ENCODE results near the gene NOSTRIN.

The NOSTRIN gene

DNA sequence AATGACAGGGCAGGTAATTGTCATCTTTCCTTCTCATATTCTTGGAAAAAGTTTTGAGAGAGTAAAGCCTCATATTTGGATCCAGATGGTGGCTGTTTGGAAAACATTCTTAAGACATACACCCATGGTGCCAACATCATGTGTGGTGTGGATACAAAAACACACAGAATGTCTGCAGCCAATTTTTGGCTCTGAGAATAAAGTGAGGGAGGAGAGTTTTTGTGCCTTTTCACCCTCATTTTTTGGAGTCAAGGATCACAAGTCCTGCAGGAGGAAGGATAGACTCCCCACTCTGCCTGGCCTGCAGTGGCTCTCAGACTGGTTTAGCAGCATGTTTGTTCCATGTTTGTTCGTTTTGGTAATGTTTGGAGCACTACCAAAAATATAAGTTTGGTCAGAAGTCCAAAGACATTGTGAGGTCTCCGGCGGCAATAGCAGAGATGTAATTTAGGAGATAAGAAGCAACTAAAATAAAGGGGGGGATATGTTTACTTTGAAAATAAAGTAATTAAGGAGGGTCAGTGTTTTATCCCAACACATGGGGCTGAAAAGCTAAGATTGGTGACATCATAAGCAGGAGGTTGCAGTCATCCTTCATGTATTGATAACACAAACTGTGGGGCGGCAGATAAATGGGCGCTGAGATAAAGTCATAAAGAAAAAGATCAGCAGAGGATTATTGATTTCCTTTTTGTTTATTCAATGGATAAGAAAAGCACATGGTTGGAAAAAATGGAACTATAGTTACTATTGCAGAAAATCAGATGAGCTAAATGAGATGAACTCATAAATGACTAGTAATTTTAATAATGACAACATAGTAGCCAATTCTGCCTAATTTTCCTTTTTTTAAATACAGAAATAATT lies 655 bp downstream of the NOSTRIN start:
- Histone ChIP-seq H3K27me3 (ENCODE audit: insufficient read depth, low read depth) (no peaks in the 10 kb centered on the region), H3K4me1 (ENCODE audit: low read depth, poor library complexity, severe bottlenecking) (no peaks in the 10 kb centered on the region), H2AFZ (ENCODE audit: low read depth) (no peak overlapping the region), H3K4me2 (no peak overlapping the region), H3K4me3 (IDR thresholded peaks at IDR 0.05; ENCODE audit: insufficient read depth, low read depth, low read length) (no peak overlapping the region), H3K36me3 (ENCODE audit: insufficient read depth) (no peaks in the 10 kb centered on the region), H3K27ac (no peak overlapping the region), H3K9ac (no peak overlapping the region), H4K20me1 (ENCODE audit: insufficient read depth) (no peaks in the 10 kb centered on the region), H3K79me2 (ENCODE audit: insufficient read depth, low read depth) (no peaks in the 10 kb centered on the region)
- TF ChIP-seq CTCF (conservative IDR thresholded peaks at IDR 0.05; ENCODE audit: low read depth, low read length), result no peak

DNA sequence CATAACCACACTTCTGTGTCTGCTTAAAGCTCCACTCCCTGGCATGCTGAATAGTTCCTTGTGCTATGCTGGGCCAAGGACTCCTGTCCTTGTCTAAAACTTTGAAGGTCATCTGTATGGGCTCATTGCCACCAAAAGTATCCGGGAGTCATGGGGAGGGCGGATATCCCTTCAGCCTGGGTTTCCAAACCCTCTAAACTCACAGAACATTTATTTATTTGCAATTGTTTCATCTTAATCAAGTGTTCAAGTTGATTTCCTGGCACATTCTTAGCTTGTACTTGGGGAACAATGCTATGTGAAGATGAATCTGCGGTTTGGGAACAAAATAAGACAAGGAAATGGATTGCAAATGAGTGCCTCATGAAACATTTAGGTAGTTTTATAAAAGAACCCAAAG lies 1.8 kb downstream of the NOSTRIN start:
- no peak overlapping the region for H3K4me3 ChIP-seq (IDR thresholded peaks at IDR 0.05; ENCODE audit: insufficient read depth, low read depth, low read length)
- no peaks in the 10 kb centered on the region for H3K79me2 ChIP-seq (ENCODE audit: insufficient read depth, low read depth)
- no peaks in the 10 kb centered on the region for H4K20me1 ChIP-seq (ENCODE audit: insufficient read depth)
- no peaks in the 10 kb centered on the region for H3K4me1 ChIP-seq (ENCODE audit: low read depth, poor library complexity, severe bottlenecking)
- H2AFZ ChIP-seq (ENCODE audit: low read depth), result no peak overlapping the region
- H3K27me3 ChIP-seq (ENCODE audit: insufficient read depth, low read depth), result no peaks in the 10 kb centered on the region
- H3K9ac ChIP-seq, result no peak overlapping the region
- H3K4me2 ChIP-seq, result no peak overlapping the region
- no peaks in the 10 kb centered on the region for H3K36me3 ChIP-seq (ENCODE audit: insufficient read depth)
- no peak for TF ChIP-seq CTCF (conservative IDR thresholded peaks at IDR 0.05; ENCODE audit: low read depth, low read length)
- no peak overlapping the region for H3K27ac ChIP-seq

- TF ChIP-seq CTCF (conservative IDR thresholded peaks at IDR 0.05; ENCODE audit: low read depth, low read length), result no peak
- Histone ChIP-seq H3K36me3 (ENCODE audit: insufficient read depth) (no peaks in the 10 kb centered on the region), H3K79me2 (ENCODE audit: insufficient read depth, low read depth) (no peaks in the 10 kb centered on the region), H3K4me3 (IDR thresholded peaks at IDR 0.05; ENCODE audit: insufficient read depth, low read depth, low read length) (no peak overlapping the region), H3K4me1 (ENCODE audit: low read depth, poor library complexity, severe bottlenecking) (no peaks in the 10 kb centered on the region), H3K9ac (no peak overlapping the region), H3K27me3 (ENCODE audit: insufficient read depth, low read depth) (no peaks in the 10 kb centered on the region), H3K4me2 (no peak overlapping the region), H3K27ac (no peak overlapping the region), H2AFZ (ENCODE audit: low read depth) (no peak overlapping the region), H4K20me1 (ENCODE audit: insufficient read depth) (no peaks in the 10 kb centered on the region)
These were observed 3.2 kb downstream of the NOSTRIN start for GRCh38 chr2:168805615-168806014.

- H3K4me3 ChIP-seq (IDR thresholded peaks at IDR 0.05; ENCODE audit: insufficient read depth, low read depth, low read length), result no peak overlapping the region
- no peaks in the 10 kb centered on the region for H3K4me1 ChIP-seq (ENCODE audit: low read depth, poor library complexity, severe bottlenecking)
- H3K27ac ChIP-seq, result no peak overlapping the region
- no peaks in the 10 kb centered on the region for H4K20me1 ChIP-seq (ENCODE audit: insufficient read depth)
- no peak for TF ChIP-seq CTCF (conservative IDR thresholded peaks at IDR 0.05; ENCODE audit: low read depth, low read length)
- H3K4me2 ChIP-seq, result no peak overlapping the region
- no peak overlapping the region for H2AFZ ChIP-seq (ENCODE audit: low read depth)
- no peaks in the 10 kb centered on the region for H3K79me2 ChIP-seq (ENCODE audit: insufficient read depth, low read depth)
- no peaks in the 10 kb centered on the region for H3K36me3 ChIP-seq (ENCODE audit: insufficient read depth)
- H3K9ac ChIP-seq, result no peak overlapping the region
- H3K27me3 ChIP-seq (ENCODE audit: insufficient read depth, low read depth), result no peaks in the 10 kb centered on the region
These were observed 7.1 kb downstream of the NOSTRIN start for GRCh38 chr2:168809537-168809936.
